SK-N-MC (cell line): Measurements from ENCODE around the gene ANKRD18B.
"Not testable (repeated sequence)": the region's sequence is repeated elsewhere in the genome, so short reads cannot be mapped to it uniquely, and the experiment has no call there.

Source experiments
- DNase-seq: peaks from one replicate; pipeline ENCODE4 v3.0.0-alpha.2; 2011; ENCODE audit warnings: low read depth, low spot score
- H3K27ac ChIP-seq: fragments of 200-600 bp; sonication (generic); 2 replicates; pipeline ENCODE4 v1.5.1; 2016; ENCODE audit warnings: mixed run types
- H3K36me3 ChIP-seq: fragments of 200-600 bp; sonication (generic); 2 replicates; pipeline ENCODE4 v1.6.1; 2017; ENCODE audit warnings: antibody characterized with exemption, low read length, mixed read lengths; ENCODE audit not compliant: insufficient read depth
- H3K4me3 ChIP-seq: fragments of 200-600 bp; sonication (generic); 2 replicates; pipeline ENCODE4 v1.5.1; 2016
- H3K9ac ChIP-seq: fragments of 200-600 bp; sonication (generic); 2 replicates; pipeline ENCODE4 v1.8.0; 2017; ENCODE audit warnings: mixed run types, mixed read lengths; ENCODE audit not compliant: insufficient read length
- H3K9me3 ChIP-seq: fragments of 200-600 bp; sonication (generic); 2 replicates; pipeline ENCODE4 v1.6.1; 2017; ENCODE audit warnings: low read depth, mild to moderate bottlenecking, antibody characterized with exemption, low read length, moderate library complexity, mixed read lengths
- EZH2 ChIP-seq: fragments of 200-600 bp; sonication (generic); IDR thresholded peaks from one replicate; pipeline ENCODE4 v1.6.1; 2017; ENCODE audit warnings: antibody characterized with exemption
- FOXP2 ChIP-seq: optimal IDR thresholded peaks from 2 replicates; pipeline ENCODE3; 2011; ENCODE audit warnings: mild to moderate bottlenecking, moderate library complexity; ENCODE audit not compliant: insufficient read depth; ENCODE audit errors: extremely low read length, control extremely low read depth
- POLR2AphosphoS5 ChIP-seq: IDR thresholded peaks from 2 replicates; pipeline ENCODE4 v1.6.1; 2012; ENCODE audit warnings: mild to moderate bottlenecking, low read depth, low read length, borderline replicate concordance

The ANKRD18B gene

GRCh38 chr9:33523397-33524305, at the start of gene ANKRD18B:
ANKRD18B (plus strand) TSS chr9:33524251; CDS start chr9:33524490, 239 bp downstream.
- peak within 1 kb of the TSS; percentile 57 for H3K9ac ChIP-seq
- H3K4me3 ChIP-seq, result peak within 1 kb of the TSS; percentile 77
- H3K9me3 ChIP-seq, DNase-seq, H3K27ac ChIP-seq, H3K36me3 ChIP-seq: not testable (repeated sequence)

GRCh38 chr9:33475357-33475756, 48.7 kb upstream of the ANKRD18B start:
- H3K9me3 ChIP-seq, result no peaks in the 10 kb centered on the region
- H3K36me3 ChIP-seq, result peaks cover 17% of the 10 kb centered on the region
- H3K9ac ChIP-seq, result no peak overlapping the region
- no peak overlapping the region for H3K4me3 ChIP-seq
- no peak for DNase-seq
- H3K27ac ChIP-seq, result no peak overlapping the region
- TF ChIP-seq FOXP2, result no peak
- TF ChIP-seq EZH2, result no peak
- TF ChIP-seq POLR2AphosphoS5, result no peak

DNA sequence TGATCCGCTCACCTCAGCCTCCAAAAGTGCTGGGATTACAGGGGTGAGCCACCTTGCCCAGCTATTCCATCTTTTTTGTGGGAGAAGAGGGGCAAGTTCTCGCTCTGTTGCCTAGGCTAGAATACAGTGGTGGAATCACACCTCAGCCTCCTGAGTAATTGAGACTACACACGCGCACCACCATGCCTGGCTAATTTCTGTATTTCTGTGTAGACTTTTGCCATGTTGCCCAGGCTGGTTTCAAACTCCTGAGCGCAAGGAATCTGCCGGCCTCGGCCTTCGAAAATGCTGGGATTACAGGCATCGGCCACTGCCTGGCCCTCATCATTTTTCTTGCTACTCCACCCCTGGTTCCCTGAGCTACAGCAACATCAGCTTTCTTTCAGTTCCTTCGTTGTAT, 47.5 kb upstream of the ANKRD18B start:
- no peak for TF ChIP-seq EZH2
- TF ChIP-seq POLR2AphosphoS5, result no peak
- no peak for TF ChIP-seq FOXP2
- Histone ChIP-seq H3K9me3 (no peaks in the 10 kb centered on the region), H3K27ac (no peak overlapping the region), H3K36me3 (peaks cover 9% of the 10 kb centered on the region), H3K4me3 (no peak overlapping the region), H3K9ac (no peak overlapping the region)
- no peak for DNase-seq

- no peaks in the 10 kb centered on the region for H3K9me3 ChIP-seq
- no peak overlapping the region for H3K4me3 ChIP-seq
- no peak overlapping the region for H3K9ac ChIP-seq
- TF ChIP-seq POLR2AphosphoS5 (no peak), FOXP2 (no peak), EZH2 (no peak)
- no peak for DNase-seq
- no peak overlapping the region for H3K27ac ChIP-seq
- no peaks in the 10 kb centered on the region for H3K36me3 ChIP-seq
Measured at GRCh38 chr9:33480106-33480505, 43.9 kb upstream of the ANKRD18B start.

GRCh38 chr9:33480976-33481375, 43.1 kb upstream of the ANKRD18B start:
- no peak for DNase-seq
- Histone ChIP-seq H3K36me3 (no peaks in the 10 kb centered on the region), H3K9me3 (no peaks in the 10 kb centered on the region), H3K27ac (no peak overlapping the region), H3K4me3 (no peak overlapping the region), H3K9ac (no peak overlapping the region)
- TF ChIP-seq EZH2 (no peak), POLR2AphosphoS5 (no peak), FOXP2 (no peak)

DNA sequence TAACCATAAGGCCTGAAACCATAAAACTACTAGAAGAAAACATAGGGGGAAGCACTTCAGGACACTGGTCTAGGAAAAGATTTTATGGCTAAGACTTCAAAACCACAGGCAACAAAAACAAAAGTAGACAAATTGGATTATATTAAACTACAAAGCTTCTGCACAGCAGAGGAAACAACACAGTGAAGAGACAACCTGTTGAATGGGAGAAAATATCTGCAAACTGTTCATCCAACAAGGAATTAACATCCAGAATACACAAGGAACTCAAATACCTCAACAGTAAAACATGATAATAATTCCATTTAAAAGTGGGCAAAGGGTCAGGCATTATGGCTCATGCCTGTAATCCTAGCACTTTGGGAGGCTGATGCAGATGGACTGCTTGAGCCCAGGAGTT, 38.7 kb upstream of the ANKRD18B start:
- not testable (repeated sequence) for H3K4me3 ChIP-seq, DNase-seq, H3K9me3 ChIP-seq, H3K36me3 ChIP-seq, H3K27ac ChIP-seq, H3K9ac ChIP-seq

DNA sequence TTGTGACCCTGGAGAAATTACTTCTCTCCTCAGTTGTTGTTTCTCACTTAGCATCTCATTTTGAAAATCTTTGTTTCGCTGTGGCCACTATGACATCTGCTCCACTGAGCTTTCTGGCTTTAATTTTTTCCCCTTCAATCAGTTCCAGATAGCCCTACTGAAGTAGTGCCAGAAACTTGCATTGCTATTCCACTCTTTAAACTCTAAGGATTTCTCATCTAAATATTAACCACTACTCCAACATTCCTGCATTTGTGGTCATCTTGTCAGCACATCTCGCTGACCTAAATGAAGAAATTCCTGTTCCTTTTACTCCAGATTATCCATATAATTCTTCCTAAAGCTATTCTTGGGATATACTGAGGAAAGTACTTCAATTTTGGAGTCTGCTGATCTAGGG, 35.0 kb upstream of the ANKRD18B start:
- DNase-seq, result no peak
- H3K4me3 ChIP-seq, result no peak overlapping the region
- TF ChIP-seq EZH2 (no peak), FOXP2 (no peak), POLR2AphosphoS5 (no peak)
- H3K9me3 ChIP-seq, result no peaks in the 10 kb centered on the region
- H3K36me3 ChIP-seq, result no peaks in the 10 kb centered on the region
- no peak overlapping the region for H3K27ac ChIP-seq
- H3K9ac ChIP-seq, result no peak overlapping the region

GRCh38 chr9:33493819-33494218, 30.2 kb upstream of the ANKRD18B start:
- not testable (repeated sequence) for H3K4me3 ChIP-seq, H3K27ac ChIP-seq, DNase-seq, H3K9me3 ChIP-seq, H3K36me3 ChIP-seq, H3K9ac ChIP-seq

DNA sequence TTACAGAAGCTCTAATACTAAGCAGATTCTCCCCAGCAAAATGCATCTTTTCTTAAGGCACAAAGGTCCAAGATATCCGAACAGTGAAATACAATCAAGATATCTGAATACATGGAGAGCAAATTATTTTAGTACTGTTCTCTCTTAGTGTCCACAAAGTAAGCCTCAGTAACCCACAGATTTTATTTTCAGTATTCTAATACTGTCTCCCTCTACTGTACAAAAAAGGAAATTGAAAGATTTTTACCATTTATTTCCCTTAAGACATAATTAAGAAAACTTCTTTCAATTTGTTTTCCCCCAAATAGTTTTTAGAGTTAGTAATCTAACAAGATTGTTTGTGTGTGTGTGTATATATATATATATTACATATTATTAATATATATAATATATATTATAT, 25.7 kb upstream of the ANKRD18B start:
- Histone ChIP-seq H3K9me3 (no peaks in the 10 kb centered on the region), H3K27ac (no peak overlapping the region), H3K4me3 (no peak overlapping the region), H3K9ac (no peak overlapping the region), H3K36me3 (no peaks in the 10 kb centered on the region)
- no peak for DNase-seq
- TF ChIP-seq EZH2 (no peak), FOXP2 (no peak), POLR2AphosphoS5 (no peak)
